DMS114 treated with DMSO at 0.1 percent for 48 hours (cell line): ENCODE data around the gene ARF3.
"Not testable (repeated sequence)": the region's sequence is repeated elsewhere in the genome, so short reads cannot be mapped to it uniquely, and the experiment has no call there.

Source experiments
- DNase-seq: peaks from one replicate; lab custom pipeline; 2025; ENCODE audit not compliant: unreplicated experiment; lab: John Stamatoyannopoulos, UW

Gene ARF3

DNA sequence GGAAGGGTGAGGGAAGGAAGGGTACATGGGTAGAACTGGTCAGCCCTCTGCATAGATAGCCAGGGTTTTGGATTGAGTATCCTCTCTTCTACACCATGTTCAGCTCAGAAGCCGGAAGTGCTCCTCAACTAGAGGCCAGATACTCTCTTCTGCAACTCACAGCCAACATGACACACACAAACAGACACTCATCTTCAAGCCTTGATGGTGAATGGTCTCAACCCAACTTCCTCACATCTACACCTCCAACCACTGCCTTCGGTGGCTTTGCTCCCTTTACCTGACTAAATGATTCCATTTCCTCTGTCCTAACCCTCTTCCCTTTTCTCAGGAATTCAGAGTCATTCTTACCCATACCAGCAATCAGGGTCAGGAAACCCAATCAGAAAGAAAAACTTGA is 24.4 kb downstream of the ARF3 start:
- DNase-seq, result no peak

GRCh38 chr12:48930475-48930874 is 26.8 kb downstream of the ARF3 start:
- no peak for DNase-seq

DNA sequence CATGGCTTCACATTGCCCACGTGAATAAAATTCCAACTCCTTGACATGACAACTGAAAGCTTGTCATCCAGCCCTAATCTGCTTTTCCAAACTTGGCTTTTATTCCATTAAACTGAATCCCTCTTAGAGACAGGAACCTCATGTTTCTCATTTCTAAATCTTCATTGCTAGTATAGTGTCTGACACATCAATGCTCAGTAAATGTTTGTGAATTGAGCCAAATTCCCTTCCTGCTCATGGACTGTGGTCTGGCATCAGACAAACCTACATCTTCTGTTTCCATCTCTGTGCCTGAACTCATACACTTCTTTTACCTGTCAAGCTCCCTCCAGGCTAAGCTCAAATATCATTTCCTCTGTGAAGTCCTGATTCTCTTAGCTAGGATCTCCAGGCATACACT is 27.7 kb downstream of the ARF3 start:
- DNase-seq, result no peak

GRCh38 chr12:48927261-48927660 is 30.0 kb downstream of the ARF3 start:
- no peak for DNase-seq

DNA sequence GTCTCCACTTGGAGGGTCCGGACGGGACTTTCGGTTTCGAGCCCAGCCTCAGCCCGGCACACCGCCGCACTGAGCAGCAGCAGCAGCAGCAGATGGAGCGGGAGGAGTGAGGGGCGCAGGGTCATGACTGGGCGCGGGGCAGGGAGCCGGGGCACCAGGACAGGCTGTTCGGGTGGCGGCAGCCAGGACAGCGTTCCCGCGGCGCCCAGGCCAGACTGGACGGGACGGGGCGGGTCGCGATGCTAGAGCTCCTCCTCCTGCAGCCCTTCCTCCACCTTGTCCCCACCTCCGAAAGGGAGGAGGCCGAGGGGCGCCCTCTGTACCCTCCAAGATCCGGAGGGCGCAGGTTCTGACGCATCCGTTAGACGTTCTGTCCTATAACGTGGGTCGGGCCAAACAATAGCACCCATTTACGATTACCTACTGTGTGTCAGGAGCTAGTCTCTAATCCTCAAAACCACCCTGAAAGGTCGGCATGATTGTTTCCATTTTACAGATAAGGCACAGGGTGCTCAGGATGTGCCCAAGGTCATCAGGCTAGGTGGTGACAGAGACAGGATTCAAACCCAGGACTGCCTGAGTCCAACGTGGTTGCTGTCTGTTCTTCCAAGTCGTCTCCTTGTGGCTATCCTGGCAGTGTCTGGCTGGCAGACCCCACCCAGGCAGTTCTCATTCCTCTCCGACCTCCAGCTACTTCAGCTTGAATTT is 31.8 kb downstream of the ARF3 start, which contains the start of gene FKBP11:
TSS of gene FKBP11 (minus strand) at position 189 of the 708 bp plus-strand sequence. CDS start at position 125, 64 bp downstream.
- DNase-seq, result no peak

GRCh38 chr12:48924617-48925303 is 32.5 kb downstream of the ARF3 start:
- DNase-seq, result no peak

DNA sequence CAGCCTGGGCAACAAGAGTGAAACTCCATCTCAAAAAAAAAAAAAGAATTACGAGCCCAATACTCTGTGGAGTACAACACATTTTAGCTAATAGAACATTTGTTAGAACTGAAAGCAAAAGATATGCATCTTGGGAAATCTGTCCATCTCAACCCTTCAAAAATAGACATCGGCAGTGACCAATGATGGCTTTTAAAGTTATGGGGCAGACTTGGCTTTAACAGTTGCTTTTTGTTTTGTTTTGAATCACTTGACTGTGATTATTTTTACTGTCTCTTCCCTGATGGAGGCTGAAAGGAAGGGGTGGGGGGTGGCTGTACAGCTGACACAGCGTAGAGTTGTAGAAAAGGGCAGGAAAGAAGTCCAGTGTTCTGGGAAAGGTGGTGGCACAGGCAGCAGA is 34.2 kb downstream of the ARF3 start:
- no peak for DNase-seq

DNA sequence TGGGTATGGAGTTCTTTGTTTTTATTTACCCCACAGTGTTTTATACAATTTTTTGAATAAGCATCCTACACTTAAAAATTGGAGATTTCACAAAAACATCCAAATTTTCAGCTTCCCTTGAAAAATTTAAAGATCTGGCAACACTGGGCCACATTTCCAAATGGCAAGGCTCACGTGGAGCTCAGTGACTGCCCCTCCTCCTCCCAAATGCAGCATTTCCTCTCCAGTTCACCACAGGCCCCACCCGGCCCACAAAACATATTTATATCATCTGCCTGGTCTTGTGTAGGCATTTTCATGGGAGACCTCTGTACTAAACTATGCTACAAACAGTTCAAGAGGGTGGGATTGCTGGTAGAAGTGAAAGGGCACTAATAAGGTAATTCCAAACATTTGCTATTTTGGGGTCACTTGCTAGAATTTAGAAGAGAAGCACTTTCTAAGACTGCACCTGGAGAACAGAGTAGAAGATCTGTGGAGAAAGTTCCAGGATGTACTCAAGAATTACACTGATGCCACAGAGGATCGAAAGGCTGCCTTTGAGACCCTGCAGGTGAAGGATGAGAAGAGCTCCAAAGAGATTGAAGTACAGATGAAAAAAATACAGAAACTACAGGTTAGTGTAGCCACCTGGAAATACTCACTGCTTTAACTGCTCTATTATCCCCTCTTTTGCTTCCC is 39.3 kb downstream of the ARF3 start:
- no peak for DNase-seq

DNA sequence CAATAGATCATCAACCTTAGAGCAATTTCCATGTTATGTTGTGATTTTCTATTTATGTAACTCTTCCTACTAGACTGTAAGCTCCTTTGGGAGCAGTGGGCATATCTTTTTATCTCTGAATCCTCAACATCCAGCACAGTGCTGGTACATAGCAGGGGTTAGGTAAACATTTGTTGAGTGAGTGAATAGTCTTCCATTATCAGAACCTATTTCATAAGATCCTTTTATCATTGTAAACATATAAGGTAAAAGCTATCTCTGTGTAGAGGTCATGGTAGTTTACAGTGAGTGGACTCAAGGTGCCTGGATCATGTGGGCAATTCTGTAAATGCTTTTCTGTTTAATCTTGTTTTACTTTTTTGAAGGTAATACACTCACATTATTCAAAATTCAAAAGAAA is 47.1 kb downstream of the ARF3 start:
- DNase-seq, result no peak

GRCh38 chr12:48909698-48910097 is 47.6 kb downstream of the ARF3 start:
- not testable (repeated sequence) for DNase-seq

DNA sequence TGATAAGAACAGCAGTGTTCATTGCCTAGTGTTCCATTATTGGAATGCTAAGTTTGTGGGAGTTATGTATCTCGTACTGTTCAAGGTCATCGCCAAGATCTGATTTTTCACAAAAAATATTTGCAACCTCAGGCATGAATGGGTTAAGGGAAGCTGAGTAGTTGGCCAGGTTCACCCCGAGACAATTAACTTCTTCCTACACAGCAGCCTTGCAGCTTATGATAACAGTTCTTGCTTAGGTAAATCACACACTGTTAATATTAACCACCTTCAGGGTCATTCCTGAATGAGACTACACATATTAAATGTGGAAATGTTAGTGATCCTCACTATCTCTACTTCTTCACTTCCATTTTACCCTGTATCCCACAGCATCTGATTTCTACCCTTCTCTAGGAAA is 50.0 kb downstream of the ARF3 start:
- no peak for DNase-seq

DNA sequence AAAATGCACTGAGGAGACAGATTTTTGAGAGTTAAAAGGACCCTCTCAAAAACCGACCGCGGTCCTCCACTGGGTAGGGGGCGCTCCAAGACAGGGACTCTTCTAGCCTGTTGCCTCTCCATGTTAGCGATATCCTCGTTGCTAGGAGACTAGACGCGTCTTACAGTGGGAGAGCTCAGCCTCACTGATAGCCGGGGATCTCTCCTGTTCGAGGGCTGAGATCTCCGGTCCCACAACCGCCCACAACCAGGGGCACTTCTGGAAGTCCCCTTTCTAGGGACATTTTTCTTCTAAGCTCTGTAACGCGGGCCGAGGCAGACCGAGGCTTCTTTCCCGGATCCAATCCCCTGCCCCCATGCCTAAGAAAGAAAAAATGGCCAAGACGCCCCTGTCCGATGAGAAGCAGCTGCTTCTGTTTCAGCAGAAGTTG is 53.3 kb downstream of the ARF3 start:
- no peak for DNase-seq

DNA sequence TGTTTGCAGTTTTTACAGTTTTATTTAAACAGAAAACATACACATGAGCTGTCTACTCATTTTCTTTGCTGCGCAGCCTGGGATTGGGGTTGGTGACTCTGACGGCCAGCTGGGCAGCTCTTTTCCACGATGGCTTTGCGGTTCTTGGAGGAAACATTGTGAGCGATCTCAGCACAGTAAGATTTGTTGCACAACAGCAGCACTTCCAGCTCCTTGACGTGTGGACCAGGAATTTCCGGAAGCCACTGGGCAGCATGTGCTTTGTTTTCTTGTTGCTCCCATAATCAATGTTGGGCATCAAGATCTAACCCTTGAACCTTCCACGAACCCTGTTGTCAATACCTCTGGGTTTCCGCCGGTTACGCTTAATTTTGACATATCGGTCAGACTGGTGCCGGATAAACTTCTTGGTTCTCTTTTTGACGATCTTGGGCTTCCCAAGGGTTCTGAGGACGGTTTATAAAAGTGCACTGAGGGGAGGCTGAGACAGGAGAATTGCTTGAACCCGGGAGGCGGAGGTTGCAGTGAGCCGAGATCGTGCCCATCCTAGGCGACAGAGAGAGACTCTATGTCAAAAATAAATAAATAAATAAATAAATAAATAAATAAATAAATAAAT is 53.8 kb downstream of the ARF3 start:
- DNase-seq, result no peak

DNA sequence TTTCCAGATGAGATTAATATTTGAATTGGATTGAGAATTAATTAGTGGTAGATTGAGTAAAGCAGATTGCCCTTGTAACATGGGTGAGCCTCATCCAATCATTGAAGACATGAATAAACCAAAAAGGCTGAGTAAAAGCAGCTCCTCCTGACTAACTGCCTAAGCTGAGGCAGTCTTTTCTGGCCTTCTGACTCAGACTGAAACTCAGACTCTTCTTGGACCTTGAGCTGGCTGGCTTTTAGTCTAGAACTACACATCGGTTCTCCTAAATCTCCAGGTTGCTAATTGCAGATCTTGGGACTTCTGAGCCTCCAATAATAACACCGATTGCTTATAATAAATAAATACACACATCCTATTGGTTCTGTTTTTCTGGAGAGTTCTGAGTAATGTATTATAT is 56.0 kb downstream of the ARF3 start:
- DNase-seq, result no peak

DNA sequence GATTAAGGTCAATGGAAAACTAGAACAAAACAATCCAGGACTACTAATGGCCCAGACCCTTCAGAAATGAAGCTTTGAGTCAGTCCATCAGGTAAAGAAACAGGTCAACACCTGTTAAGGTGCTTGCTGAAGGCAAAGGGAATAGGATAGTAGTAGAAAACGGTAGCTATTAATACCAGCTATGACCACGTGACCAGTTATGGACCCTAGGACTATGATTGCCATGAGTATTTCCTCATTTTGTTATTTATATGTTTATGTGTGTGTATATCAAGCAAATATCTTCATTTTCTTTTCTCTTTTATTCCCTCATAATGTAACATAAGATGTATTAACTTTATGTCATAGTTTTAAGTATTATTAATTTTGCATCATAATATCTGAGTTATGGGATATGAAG is 57.6 kb downstream of the ARF3 start:
- no peak for DNase-seq

DNA sequence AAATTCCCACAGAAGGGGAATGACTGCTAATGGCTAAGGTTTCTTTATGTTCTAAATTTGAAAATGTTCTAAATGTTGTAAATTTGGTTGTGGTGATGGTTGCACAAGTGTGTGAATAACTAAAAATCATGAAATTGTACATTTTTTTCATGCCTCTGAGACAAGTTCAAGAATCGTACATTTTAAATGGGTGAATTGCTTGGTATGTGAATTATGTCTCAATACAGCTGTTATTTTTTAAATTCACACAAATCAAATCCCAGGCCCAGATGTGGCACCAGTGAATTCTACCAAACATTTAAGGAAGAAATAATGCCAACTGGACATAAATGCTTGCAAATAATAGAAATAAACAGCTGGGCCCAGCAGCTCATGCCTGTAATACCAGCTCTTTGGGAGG is 63.0 kb downstream of the ARF3 start:
- no peak for DNase-seq

- DNase-seq, result peak; percentile 61
Measured at GRCh38 chr12:48890657-48891418, 66.4 kb downstream of the ARF3 start.

GRCh38 chr12:48889679-48890078 is 67.6 kb downstream of the ARF3 start:
- no peak for DNase-seq
